ENCODE measurements around the gene GRIK1.

- TF ChIP-seq CTCF (conservative IDR thresholded peaks at IDR 0.05) (no peak), ZFX (IDR thresholded peaks at IDR 0.05) (no peak)
Measured at GRCh38 chr21:29775462-29775861, 164.3 kb downstream of the GRIK1 start.

Data from C4-2B (cell line).